HFFc6 (cell line): ENCODE results near the gene CEP68. TPM values are rescaled to one million over a fixed set of nuclear protein-coding genes. Genes with fewer than 3 reads are reported as not detected.
A peak's percentile ranks its signal among the peaks of the same experiment; 100 is the strongest.

Source experiments
- DNase-seq: peaks from one replicate; pipeline ENCODE4 v3.0.0-alpha.2; 2018
- H3K27ac Mint-ChIP-seq: 2 replicates; pipeline ENCODE4 v1.8.0; 2020; ENCODE audit warnings: mild to moderate bottlenecking, mixed read lengths
- H3K27me3 Mint-ChIP-seq: 2 replicates; pipeline ENCODE4 v1.8.0; 2021; ENCODE audit warnings: mild to moderate bottlenecking, moderate library complexity, mixed read lengths; ENCODE audit not compliant: insufficient read depth
- H3K36me3 Mint-ChIP-seq: 2 replicates; pipeline ENCODE4 v1.8.0; 2021; ENCODE audit warnings: low read depth, mixed read lengths
- H3K4me1 Mint-ChIP-seq: 2 replicates; pipeline ENCODE4 v1.8.0; 2020; ENCODE audit warnings: low read depth, mixed read lengths
- H3K4me3 Mint-ChIP-seq: 2 replicates; pipeline ENCODE4 v1.8.0; 2020; ENCODE audit warnings: mild to moderate bottlenecking, moderate library complexity, mixed read lengths
- H3K9me3 Mint-ChIP-seq: 2 replicates; pipeline ENCODE4 v1.8.0; 2020; ENCODE audit warnings: mild to moderate bottlenecking, mixed read lengths
- CTCF ChIP-seq: fragments of 200-600 bp; sonication (generic); IDR thresholded peaks from 2 replicates; pipeline ENCODE4 v1.5.0; 2021; ENCODE audit warnings: antibody characterized with exemption, mild to moderate bottlenecking
- total RNA-seq, 6 experiments: library from RNA; stranded (reverse); fragmentation: NEBNext Ultra II Directional; extraction: Animal tissue kit (Norgen Biotek cat#: 25700); gene quantifications; 2 replicates in 1 of 6; 3 replicates in 5 of 6; pipeline ENCODE4 v1.2.3, GENCODE V29; 2021

CEP68 gene
- total RNA-seq, 6 experiments from 2014 or later = 5.7 to 9.7 (median 7.1) TPM

- Mint-ChIP-seq H3K36me3 (peaks cover 27% of the 10 kb centered on the region), H3K27ac (no peak overlapping the region), H3K27me3 (peaks cover 15% of the 10 kb centered on the region), H3K9me3 (no peaks in the 10 kb centered on the region), H3K4me1 (peaks cover 53% of the 10 kb centered on the region), H3K4me3 (no peak overlapping the region)
- DNase-seq = no peak
- no peak for TF ChIP-seq CTCF
Observed at GRCh38 chr2:65075176-65075575, 19.0 kb downstream of the CEP68 start.

- H3K9me3 Mint-ChIP-seq = no peaks in the 10 kb centered on the region
- peaks cover 17% of the 10 kb centered on the region for H3K27me3 Mint-ChIP-seq
- TF ChIP-seq CTCF = no peak
- H3K36me3 Mint-ChIP-seq = peaks cover 26% of the 10 kb centered on the region
- peak overlapping the region; percentile 68 for H3K27ac Mint-ChIP-seq
- peaks cover 47% of the 10 kb centered on the region for H3K4me1 Mint-ChIP-seq
- DNase-seq = no peak
- H3K4me3 Mint-ChIP-seq = peak overlapping the region; percentile 36
Observed at GRCh38 chr2:65075605-65076344, 19.6 kb downstream of the CEP68 start.

GRCh38 chr2:65076345-65076710 is 20.1 kb downstream of the CEP68 start:
- peaks cover 17% of the 10 kb centered on the region for H3K27me3 Mint-ChIP-seq
- peaks cover 41% of the 10 kb centered on the region for H3K4me1 Mint-ChIP-seq
- peak overlapping the region; percentile 36 for H3K4me3 Mint-ChIP-seq
- no peaks in the 10 kb centered on the region for H3K9me3 Mint-ChIP-seq
- no peak for TF ChIP-seq CTCF
- H3K27ac Mint-ChIP-seq = peak overlapping the region; percentile 68
- DNase-seq = peak; percentile 73
- peaks cover 26% of the 10 kb centered on the region for H3K36me3 Mint-ChIP-seq

- Mint-ChIP-seq H3K4me3 (no peak overlapping the region; the same call in 1 of the 2 replicates), H3K9me3 (no peaks in the 10 kb centered on the region), H3K4me1 (peaks cover 29% of the 10 kb centered on the region), H3K27ac (no peak overlapping the region), H3K36me3 (peaks cover 37% of the 10 kb centered on the region), H3K27me3 (peaks cover 15% of the 10 kb centered on the region)
- TF ChIP-seq CTCF = no peak
- DNase-seq = no peak
Observed at GRCh38 chr2:65077898-65078297, 21.7 kb downstream of the CEP68 start.

- H3K36me3 Mint-ChIP-seq = peaks cover 44% of the 10 kb centered on the region
- no peak for TF ChIP-seq CTCF
- DNase-seq = no peak
- H3K27me3 Mint-ChIP-seq = peaks cover 15% of the 10 kb centered on the region
- H3K4me3 Mint-ChIP-seq = no peak overlapping the region
- no peak overlapping the region for H3K27ac Mint-ChIP-seq
- no peaks in the 10 kb centered on the region for H3K9me3 Mint-ChIP-seq
- H3K4me1 Mint-ChIP-seq = peaks cover 29% of the 10 kb centered on the region
Observed at GRCh38 chr2:65079017-65079416, 22.8 kb downstream of the CEP68 start.
